ENCODE measurements around the gene TAOK2.

- no peak for TF ChIP-seq CTCF (IDR thresholded peaks at IDR 0.05)
- no peak for TF ChIP-seq BHLHE40 (IDR thresholded peaks at IDR 0.05; ENCODE audit: low read depth, low read length)
- TF ChIP-seq ZC3H11A (IDR thresholded peaks at IDR 0.05): no peak
- no peak for TF ChIP-seq NR3C1 (IDR thresholded peaks at IDR 0.05)
- no peak for TF ChIP-seq MAZ (IDR thresholded peaks at IDR 0.05; ENCODE audit: borderline replicate concordance, low read depth, low read length)
- no peak for TF ChIP-seq POLR2A (IDR thresholded peaks at IDR 0.05; ENCODE audit: low read length)
- TF ChIP-seq USF2 (IDR thresholded peaks at IDR 0.05): no peak
- no peak for TF ChIP-seq EP300 (IDR thresholded peaks at IDR 0.05)
- TF ChIP-seq FOSB (CRISPR knock-in tag; IDR thresholded peaks at IDR 0.05): no peak
Observed at GRCh38 chr16:29926711-29927052, 47.0 kb upstream of the TAOK2 start.

Data from A549 (cell line).